BE2C (cell line): ENCODE measurements around the gene BCL7C.

ENCODE experiments used
- DNase-seq: peaks from one replicate; pipeline ENCODE4 v3.0.0-alpha.2; 2020
- H3K27me3 ChIP-seq: fragments of 250-450 bp; sonication (Bioruptor Pico); 2 replicates; pipeline ENCODE4 v1.5.1; 2020; ENCODE audit warnings: mild to moderate bottlenecking
- H3K36me3 ChIP-seq: fragments of 250-450 bp; sonication (Bioruptor Pico); 2 replicates; pipeline ENCODE4 v1.5.1; 2020; ENCODE audit warnings: mild to moderate bottlenecking
- H3K4me1 ChIP-seq: fragments of 250-450 bp; sonication (Bioruptor Pico); 2 replicates; pipeline ENCODE4 v1.5.1; 2020
- H3K4me3 ChIP-seq: 2 replicates; pipeline ENCODE4 v1.5.1; 2011; ENCODE audit warnings: low read depth, low read length
- H3K9me3 ChIP-seq: fragments of 250-450 bp; sonication (Bioruptor Pico); 2 replicates; pipeline ENCODE4 v1.5.1; 2020
- CTCF ChIP-seq: IDR thresholded peaks from 2 replicates; pipeline ENCODE4 v1.5.1; 2012; ENCODE audit warnings: mild to moderate bottlenecking, low read depth, low read length

BCL7C gene

GRCh38 chr16:30875871-30876801 lies 17.7 kb downstream of the BCL7C start:
- Histone ChIP-seq H3K27me3 (no peaks in the 10 kb centered on the region), H3K9me3 (no peaks in the 10 kb centered on the region), H3K36me3 (peaks cover 3% of the 10 kb centered on the region; the same call in 1 of the 2 replicates), H3K4me1 (no peaks in the 10 kb centered on the region), H3K4me3 (peak overlapping the region; percentile 95)
- DNase-seq = no peak
- no peak for TF ChIP-seq CTCF

GRCh38 chr16:30874821-30875717 lies 18.8 kb downstream of the BCL7C start:
- no peaks in the 10 kb centered on the region for H3K4me1 ChIP-seq
- H3K27me3 ChIP-seq = no peaks in the 10 kb centered on the region
- no peaks in the 10 kb centered on the region for H3K9me3 ChIP-seq
- H3K36me3 ChIP-seq = no peaks in the 10 kb centered on the region
- DNase-seq = peak; percentile 95
- TF ChIP-seq CTCF = no peak
- H3K4me3 ChIP-seq = peak overlapping the region; percentile 95

- Histone ChIP-seq H3K9me3 (no peaks in the 10 kb centered on the region), H3K4me3 (peak overlapping the region; percentile 95), H3K4me1 (no peaks in the 10 kb centered on the region), H3K36me3 (no peaks in the 10 kb centered on the region), H3K27me3 (no peaks in the 10 kb centered on the region)
- no peak for TF ChIP-seq CTCF
- DNase-seq = no peak
These were observed 19.5 kb downstream of the BCL7C start for GRCh38 chr16:30874244-30874820.

GRCh38 chr16:30870904-30871303 lies 23.0 kb downstream of the BCL7C start:
- Histone ChIP-seq H3K36me3 (no peaks in the 10 kb centered on the region), H3K9me3 (no peaks in the 10 kb centered on the region), H3K27me3 (no peaks in the 10 kb centered on the region), H3K4me3 (no peak overlapping the region), H3K4me1 (no peaks in the 10 kb centered on the region)
- no peak for DNase-seq
- TF ChIP-seq CTCF = no peak

- Histone ChIP-seq H3K4me3 (no peak overlapping the region), H3K9me3 (no peaks in the 10 kb centered on the region), H3K27me3 (no peaks in the 10 kb centered on the region), H3K4me1 (no peaks in the 10 kb centered on the region), H3K36me3 (no peaks in the 10 kb centered on the region)
- peak; percentile 28; the same call in 1 of the 2 replicates for TF ChIP-seq CTCF
- DNase-seq = no peak
These were observed 26.1 kb downstream of the BCL7C start for GRCh38 chr16:30867747-30868146.
